ENCODE results near the gene CD1D. TPM values are rescaled to one million over a fixed set of nuclear protein-coding genes. Genes with fewer than 3 reads are reported as not detected.

CD1D gene
- total RNA-seq, 1 donor from 2014 or later = 3.9 TPM

DNA sequence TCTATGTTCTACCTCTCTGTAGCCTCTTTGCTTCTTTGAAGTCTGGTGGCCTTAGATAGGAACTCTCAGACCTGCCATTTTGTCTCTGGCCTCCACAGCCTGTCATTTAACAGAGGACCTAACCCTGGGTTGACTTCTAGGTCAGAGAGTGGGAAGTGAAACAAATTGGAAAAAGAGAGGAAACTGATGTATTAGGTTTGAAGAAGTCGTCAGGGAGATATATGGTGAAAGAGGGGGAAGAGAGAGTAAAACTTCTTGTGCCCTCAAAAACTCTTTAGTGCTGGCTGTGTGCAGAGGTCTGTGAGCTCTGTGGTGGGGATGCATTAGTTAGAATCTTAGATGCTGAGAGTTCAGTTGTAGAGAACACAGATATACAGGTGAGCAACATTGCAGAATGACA is 30.2 kb upstream of the CD1D start:
- H3K36me3 ChIP-seq (ENCODE audit: control insufficient read depth, insufficient read depth, low read length) = no peaks in the 10 kb centered on the region
- TF ChIP-seq, protein P1, sequence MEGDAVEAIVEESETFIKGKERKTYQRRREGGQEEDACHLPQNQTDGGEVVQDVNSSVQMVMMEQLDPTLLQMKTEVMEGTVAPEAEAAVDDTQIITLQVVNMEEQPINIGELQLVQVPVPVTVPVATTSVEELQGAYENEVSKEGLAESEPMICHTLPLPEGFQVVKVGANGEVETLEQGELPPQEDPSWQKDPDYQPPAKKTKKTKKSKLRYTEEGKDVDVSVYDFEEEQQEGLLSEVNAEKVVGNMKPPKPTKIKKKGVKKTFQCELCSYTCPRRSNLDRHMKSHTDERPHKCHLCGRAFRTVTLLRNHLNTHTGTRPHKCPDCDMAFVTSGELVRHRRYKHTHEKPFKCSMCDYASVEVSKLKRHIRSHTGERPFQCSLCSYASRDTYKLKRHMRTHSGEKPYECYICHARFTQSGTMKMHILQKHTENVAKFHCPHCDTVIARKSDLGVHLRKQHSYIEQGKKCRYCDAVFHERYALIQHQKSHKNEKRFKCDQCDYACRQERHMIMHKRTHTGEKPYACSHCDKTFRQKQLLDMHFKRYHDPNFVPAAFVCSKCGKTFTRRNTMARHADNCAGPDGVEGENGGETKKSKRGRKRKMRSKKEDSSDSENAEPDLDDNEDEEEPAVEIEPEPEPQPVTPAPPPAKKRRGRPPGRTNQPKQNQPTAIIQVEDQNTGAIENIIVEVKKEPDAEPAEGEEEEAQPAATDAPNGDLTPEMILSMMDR (IDR thresholded peaks at IDR 0.05; ENCODE audit: insufficient read depth, low read length, severe bottlenecking) = no peak
- no peaks in the 10 kb centered on the region for H3K27me3 ChIP-seq (ENCODE audit: control insufficient read depth, insufficient read depth, low read length)
- DNase-seq (ENCODE audit: low read depth) = no peak
- no peak overlapping the region for H3K4me3 ChIP-seq (ENCODE audit: low read depth, low read length)
- no peak for FAIRE-seq

DNA sequence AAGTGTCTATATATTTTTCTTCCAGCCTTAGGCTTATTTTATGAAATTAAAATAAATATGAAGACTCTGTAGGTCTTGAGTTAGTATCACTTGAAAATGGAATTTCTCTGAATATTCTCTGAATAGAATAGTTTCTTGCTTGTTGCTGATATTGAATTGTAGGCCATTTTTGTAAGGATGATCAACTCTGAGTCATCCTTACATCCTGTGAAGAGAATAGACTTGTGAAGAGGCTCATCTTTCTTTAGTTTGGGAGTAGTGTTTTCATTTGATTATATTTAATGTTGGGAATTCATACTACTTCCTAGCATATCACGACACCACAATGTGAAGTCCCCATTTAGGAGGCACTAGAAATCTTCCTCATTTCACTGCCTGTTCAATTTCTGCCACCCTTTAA is 27.5 kb upstream of the CD1D start:
- FAIRE-seq (no peak), DNase-seq (ENCODE audit: low read depth) (peak; percentile 65)
- Histone ChIP-seq H3K27me3 (ENCODE audit: control insufficient read depth, insufficient read depth, low read length) (no peaks in the 10 kb centered on the region), H3K36me3 (ENCODE audit: control insufficient read depth, insufficient read depth, low read length) (no peaks in the 10 kb centered on the region), H3K4me3 (ENCODE audit: low read depth, low read length) (no peak overlapping the region)
- TF ChIP-seq, protein P1 (IDR thresholded peaks at IDR 0.05; ENCODE audit: insufficient read depth, low read length, severe bottlenecking) = no peak

DNA sequence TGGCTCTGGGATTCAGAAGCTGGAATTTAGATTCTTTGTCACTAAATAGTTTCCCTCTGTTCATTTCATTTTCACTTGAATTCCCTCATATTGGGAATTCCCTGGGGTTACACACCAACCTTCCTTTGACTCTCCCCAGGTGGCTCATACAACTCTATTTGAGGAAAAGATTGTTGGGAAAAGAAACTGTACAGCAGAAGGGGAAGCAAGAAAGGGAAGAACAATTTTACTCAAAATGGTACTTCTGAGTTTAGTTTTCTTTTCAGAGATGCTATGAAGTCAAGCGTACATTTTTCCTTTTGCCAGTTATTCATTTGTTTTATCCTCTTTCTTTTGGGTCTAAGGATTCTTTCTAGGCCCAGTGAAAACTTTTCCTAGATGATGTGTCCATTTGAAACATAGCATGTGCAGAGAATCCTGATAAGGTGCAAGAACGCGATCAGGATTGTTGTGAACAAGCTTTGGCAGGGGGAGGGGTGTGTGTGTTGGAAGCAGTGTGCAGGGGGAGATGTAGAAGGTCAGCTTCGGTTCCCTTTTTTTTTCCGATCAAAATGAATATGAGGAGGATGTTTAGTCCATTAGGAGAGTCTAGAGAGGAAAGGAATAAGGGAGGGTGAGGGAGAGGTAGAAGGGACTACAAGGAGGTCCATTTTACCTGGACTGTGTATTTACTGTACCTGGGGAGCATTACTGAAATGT is 26.8 kb upstream of the CD1D start:
- no peak for DNase-seq (ENCODE audit: low read depth)
- Histone ChIP-seq H3K36me3 (ENCODE audit: control insufficient read depth, insufficient read depth, low read length) (no peaks in the 10 kb centered on the region), H3K4me3 (ENCODE audit: low read depth, low read length) (no peak overlapping the region), H3K27me3 (ENCODE audit: control insufficient read depth, insufficient read depth, low read length) (no peaks in the 10 kb centered on the region)
- TF ChIP-seq, protein P1 (IDR thresholded peaks at IDR 0.05; ENCODE audit: insufficient read depth, low read length, severe bottlenecking) = no peak
- no peak for FAIRE-seq

DNA sequence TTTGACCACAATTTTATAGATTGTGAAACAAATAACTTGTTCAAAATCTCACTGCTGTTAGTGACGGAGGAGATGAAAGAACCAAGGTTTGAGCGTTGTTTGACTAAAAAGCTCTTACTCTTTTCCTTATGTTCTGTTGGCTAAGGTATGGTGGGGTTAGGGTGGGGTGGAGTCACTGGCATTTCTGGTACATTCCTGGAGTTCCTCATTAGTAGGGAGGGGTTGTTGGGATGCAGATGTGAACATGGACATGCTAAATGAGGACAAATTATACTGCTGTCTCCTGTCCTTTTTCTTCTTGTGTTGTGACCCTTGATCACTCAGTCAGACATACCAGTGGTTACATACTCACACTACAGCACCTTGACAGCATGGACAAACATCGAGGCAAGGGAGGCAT is 26.2 kb upstream of the CD1D start:
- Histone ChIP-seq H3K4me3 (ENCODE audit: low read depth, low read length) (no peak overlapping the region), H3K36me3 (ENCODE audit: control insufficient read depth, insufficient read depth, low read length) (no peaks in the 10 kb centered on the region), H3K27me3 (ENCODE audit: control insufficient read depth, insufficient read depth, low read length) (no peaks in the 10 kb centered on the region)
- no peak for DNase-seq (ENCODE audit: low read depth)
- TF ChIP-seq, protein P1 (IDR thresholded peaks at IDR 0.05; ENCODE audit: insufficient read depth, low read length, severe bottlenecking) = no peak
- FAIRE-seq = no peak

DNA sequence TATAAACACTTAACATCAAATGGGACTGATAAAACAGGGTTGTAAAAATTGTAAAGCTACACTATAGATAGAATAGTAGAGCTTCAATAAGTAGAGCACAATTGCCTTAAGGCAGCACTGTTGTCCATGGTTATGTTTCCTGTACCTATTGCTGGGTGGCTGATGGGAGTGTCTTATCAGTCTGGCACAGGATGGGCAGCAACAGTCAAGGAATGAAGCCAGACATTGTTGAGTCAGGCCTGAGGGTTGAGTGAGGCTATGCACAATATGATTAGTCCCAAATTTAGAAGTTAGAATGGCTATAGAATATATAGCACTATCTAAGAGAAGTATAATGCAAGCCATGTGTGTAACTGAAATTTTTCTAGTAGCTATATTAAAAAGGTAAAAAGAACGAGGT is 25.0 kb upstream of the CD1D start:
- TF ChIP-seq, protein P1 (IDR thresholded peaks at IDR 0.05; ENCODE audit: insufficient read depth, low read length, severe bottlenecking) = no peak
- no peaks in the 10 kb centered on the region for H3K27me3 ChIP-seq (ENCODE audit: control insufficient read depth, insufficient read depth, low read length)

DNA sequence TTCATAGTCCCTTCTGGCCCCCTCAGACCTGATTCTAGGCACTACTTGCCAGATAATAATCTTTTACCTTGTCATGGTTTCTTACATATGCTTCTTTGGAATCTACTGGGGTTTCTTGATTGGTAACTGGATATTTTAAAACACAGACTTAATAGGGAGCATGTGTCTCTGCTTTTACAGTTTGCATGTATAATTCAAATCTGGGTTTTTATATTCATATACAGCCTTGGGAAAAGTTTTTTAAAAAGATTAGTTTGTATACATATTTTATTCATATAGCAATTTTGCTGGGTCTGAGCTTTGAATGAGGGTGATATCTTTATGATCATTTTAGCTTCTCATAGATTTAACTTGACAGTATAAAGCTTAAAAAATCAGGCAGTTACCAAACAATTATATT is 21.1 kb upstream of the CD1D start:
- Histone ChIP-seq H3K27me3 (ENCODE audit: control insufficient read depth, insufficient read depth, low read length) (no peaks in the 10 kb centered on the region), H3K36me3 (ENCODE audit: control insufficient read depth, insufficient read depth, low read length) (no peaks in the 10 kb centered on the region), H3K4me3 (ENCODE audit: low read depth, low read length) (no peak overlapping the region)
- DNase-seq (ENCODE audit: low read depth) = no peak
- TF ChIP-seq, protein P1 (IDR thresholded peaks at IDR 0.05; ENCODE audit: insufficient read depth, low read length, severe bottlenecking) = no peak
- no peak for FAIRE-seq

More for the DNA sequence above, 25.0 kb upstream of the CD1D start:
- DNase-seq (ENCODE audit: low read depth) = peak; percentile 77
- no peak overlapping the region for H3K4me3 ChIP-seq (ENCODE audit: low read depth, low read length)
- no peaks in the 10 kb centered on the region for H3K36me3 ChIP-seq (ENCODE audit: control insufficient read depth, insufficient read depth, low read length)
- no peak for FAIRE-seq
